Gastrocnemius medialis (tissue), 4 donors: ENCODE measurements around the gene EFNA5.

Source experiments
- CTCF ChIP-seq, 5 experiments: fragments of 450-650 bp in 3 of 5; fragments of 200-600 bp in 2 of 5; sonication (generic) in 2 of 5; IDR thresholded peaks in 4 of 5; conservative IDR thresholded peaks in 1 of 5; 1 replicate in 4 of 5; 2 replicates in 1 of 5; pipeline ENCODE4 v1.5.1; 2016 to 2019; ENCODE audit warnings: antibody characterized with exemption in 5 of 5, mild to moderate bottlenecking in 3 of 5, moderate library complexity in 3 of 5
- POLR2A ChIP-seq, 2 donors: fragments of 450-650 bp; IDR thresholded peaks; one replicate each; pipeline ENCODE4 v1.6.1; 2017; ENCODE audit warnings: antibody characterized with exemption in 2 of 2, mild to moderate bottlenecking in 2 of 2, moderate library complexity in 2 of 2

GRCh38 chr5:107356891-107357290 is 313.8 kb downstream of the EFNA5 start:
- peak in 1 of 5 experiments; percentile 1 for TF ChIP-seq CTCF (IDR thresholded peaks at IDR 0.05 in 4 of 5, conservative IDR thresholded peaks at IDR 0.05 in 1 of 5)
- no peak for TF ChIP-seq POLR2A (IDR thresholded peaks at IDR 0.05)
